Measurements from ENCODE around the gene GGA3.
"Not testable (repeated sequence)": the region's sequence is repeated elsewhere in the genome, so short reads cannot be mapped to it uniquely, and the experiment has no call there.

GGA3 gene

DNA sequence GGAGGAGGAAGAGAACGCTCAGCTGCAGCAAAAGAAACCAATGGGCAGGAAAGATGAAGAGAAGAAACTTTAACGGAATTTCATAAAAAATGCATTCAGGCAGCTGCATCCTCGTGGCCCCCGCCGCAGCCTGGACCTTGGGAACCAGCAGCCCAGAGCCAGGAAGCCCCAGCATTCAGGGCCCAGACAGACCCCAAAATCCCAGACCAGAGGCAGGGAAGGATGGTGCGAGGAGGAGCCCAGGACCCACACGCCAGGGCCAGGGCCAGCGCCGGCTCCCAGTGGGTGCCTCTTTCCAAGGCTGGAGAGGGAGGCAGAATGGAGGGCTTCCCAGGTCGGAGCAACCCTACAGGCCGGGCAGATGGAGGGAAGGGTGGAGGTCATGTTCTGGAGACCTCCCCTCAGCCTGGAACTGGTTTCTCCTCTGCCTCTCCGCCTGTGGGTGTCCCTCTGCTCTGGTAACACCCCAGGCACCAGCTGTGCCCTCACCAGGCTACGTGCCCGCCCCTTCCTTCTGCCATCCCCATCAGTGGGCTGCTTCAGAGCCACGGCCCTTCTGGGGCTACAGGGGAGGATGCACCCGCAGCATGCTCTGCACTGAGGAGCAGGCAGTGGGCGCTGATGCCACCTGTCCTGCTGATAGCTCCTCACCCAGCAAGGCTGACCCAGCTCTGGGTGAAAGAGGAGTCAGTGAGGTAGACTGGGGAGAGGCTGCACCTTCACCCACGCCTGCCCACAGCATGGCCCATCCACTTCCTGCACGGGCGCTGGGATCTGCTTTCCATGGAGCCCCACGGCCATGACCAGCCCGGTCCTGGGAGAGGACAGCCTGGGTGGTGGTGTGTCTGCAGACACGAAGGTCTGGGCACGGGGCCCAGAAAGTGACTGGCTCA is 10.8 kb upstream of the GGA3 start:
- DNase-seq (ENCODE audit: low read depth in 2 of 2), result no peak

DNA sequence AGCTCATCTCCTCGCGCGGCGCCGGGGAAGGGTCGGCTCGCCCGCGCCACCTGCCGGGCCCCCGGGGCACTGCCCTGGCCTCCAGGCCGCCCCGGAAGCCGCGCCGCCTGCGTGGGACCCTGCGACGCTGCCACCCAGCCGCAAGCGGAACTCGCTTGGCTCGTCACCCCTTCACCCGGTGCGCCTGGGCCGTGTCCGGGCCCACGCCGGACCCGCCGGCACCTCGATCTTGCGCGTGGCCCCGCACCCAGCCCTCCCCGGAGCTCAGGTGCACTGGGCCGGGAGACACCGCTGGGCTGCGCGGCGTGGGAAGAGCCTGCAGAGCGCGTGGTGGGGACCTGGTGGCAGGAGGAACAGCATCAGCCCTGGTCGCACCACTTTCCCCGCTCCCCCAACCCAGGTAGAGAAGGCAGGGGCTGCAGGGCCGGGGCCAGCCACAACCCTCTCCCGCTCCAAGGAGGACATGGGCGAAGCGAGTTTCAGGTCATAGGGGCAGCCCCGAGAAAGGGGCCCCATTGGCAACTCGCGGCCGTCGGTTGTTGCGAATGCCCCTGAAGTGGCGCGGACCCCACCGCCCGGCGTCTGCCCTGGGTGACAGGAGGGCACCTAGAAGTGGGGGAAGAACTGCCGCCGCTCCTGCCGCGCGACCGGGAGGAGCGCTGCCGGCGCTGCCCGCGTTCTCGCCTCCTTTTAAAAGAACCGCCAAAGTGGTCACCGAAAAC is 10.0 kb upstream of the GGA3 start:
- DNase-seq (ENCODE audit: low read depth in 2 of 2), result peak; percentile 70 to 84

DNA sequence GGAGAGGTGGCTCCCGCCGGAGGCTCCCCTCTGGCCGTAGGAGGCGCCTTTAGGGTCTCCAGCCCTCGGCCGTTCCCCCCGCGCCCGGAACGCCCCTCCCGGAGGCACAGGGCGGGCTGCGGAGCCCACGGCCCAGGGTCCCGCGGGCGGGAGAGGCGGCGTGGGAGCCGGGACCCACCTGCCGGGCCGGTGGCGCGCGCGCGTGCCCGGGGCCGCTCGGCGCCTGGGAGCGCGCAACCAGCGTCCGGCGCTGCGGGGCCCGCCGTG is 9.5 kb upstream of the GGA3 start, which contains the start of gene MIF4GD:
Gene MIF4GD (minus strand): TSS at position 266 of the 267 bp plus-strand sequence. CDS start 1,036 bp downstream, outside the sequence.
- no peak for DNase-seq (ENCODE audit: low read depth in 2 of 2)

DNA sequence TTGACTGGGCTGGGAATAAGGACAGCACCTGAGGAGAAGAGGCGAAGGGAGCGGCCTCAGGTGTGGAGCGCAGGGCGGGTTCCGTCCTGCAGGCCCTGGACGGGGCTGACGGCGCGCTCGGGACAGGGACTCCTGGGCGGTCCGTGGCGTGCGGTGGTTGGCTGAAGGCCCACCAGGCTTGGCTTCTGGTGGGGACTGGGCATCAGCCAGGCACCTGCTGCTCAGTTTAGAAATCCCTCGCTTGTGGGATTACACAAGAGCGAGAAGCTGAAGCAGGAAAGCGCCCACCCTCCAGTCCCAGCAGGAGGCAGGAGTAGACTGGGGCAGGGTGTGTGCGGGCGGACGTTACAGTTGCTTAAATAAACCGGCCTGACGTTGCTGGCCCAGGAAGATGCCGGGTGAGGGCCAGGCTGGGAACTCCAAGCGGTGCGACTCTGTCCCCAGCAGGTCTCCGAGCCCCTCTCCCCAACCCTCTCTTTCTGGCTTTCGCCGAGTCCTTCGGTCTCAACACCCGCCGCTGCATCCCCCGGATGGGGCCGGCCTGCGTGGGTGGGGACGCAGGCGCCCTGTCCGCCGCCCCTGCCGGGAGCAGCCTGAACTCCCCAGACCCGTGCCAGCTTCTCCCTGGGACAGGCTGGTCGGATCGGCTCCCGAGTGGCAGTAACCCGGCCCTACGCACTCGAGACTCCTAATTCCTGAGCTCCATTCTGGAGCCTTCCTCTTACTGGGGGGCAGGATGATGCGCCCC is 9.0 kb upstream of the GGA3 start:
- peak; percentile 12 to 35 for DNase-seq (ENCODE audit: low read depth in 2 of 2)

DNA sequence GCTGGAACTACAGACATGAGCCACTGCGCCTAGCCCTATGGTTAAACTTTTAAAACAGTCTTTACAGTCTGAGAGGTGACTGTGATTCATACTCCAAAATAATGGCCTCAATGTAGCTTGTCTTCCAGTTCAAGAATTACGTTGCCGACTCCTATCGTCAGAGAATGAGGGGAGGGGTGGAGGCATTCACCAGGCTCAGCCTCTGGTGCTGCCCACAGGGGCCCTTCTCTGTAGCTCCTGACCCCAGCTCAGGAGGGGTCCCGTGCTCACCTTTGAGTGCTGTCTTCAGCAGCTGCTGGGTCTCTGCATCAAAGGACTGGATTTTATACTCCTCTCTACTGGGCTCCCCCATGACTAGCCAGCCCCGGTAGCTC is 8.4 kb upstream of the GGA3 start:
- DNase-seq (ENCODE audit: low read depth in 2 of 2), result no peak

DNA sequence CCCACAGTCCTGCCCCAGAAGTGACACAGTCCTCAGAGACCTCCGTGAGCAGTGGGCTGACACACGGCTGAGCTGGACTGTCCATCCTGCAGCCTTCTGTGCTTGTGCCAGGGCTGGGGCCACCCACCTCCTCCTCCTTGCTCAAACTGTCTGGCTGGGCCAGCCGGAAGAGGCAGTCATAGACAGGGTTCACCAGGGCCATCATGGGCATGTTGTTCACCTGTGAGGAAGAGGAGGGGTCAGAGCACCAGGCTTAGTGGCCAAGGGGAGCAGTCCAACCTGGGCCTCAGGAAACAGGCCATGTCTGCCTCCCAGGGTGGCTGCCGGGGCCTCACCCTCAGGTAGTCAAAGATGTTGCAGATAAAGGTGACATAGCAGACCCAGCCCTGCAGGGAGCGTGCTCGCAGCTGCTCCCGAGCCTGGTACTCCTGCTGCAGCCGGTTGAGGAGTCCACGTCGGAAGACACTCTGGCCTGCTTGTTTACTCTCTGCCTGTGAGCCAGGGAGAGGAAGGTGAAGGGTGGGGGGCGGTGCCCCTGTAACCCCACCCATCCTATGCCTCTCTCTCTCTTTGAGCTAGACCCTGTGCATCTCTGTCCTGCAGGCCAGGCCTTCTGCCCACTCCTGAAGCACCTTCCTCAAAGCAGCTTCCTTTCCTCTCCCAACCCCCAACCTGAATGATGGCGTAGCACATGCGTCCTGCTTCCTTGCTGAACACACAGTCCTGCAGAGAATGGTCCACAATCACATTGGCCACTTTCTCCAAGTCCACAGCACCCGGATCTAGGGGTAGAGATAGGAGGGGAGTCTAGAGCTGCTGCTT is 6.2 kb upstream of the GGA3 start:
- no peak for DNase-seq (ENCODE audit: low read depth in 2 of 2)

DNA sequence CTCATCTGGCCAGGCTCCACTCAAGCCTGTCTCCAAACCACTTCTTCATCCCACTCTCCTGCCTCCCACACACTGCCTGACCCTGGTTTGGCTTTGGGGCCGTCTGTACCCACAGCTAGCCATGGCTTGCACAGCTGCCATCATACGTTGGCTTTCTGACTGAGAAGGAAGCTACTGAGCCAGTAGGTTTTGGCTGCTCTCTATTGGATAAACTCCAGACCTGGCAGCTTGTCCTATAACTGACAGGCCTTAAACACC is 5.7 kb upstream of the GGA3 start:
- DNase-seq (ENCODE audit: low read depth in 2 of 2), result no peak

DNA sequence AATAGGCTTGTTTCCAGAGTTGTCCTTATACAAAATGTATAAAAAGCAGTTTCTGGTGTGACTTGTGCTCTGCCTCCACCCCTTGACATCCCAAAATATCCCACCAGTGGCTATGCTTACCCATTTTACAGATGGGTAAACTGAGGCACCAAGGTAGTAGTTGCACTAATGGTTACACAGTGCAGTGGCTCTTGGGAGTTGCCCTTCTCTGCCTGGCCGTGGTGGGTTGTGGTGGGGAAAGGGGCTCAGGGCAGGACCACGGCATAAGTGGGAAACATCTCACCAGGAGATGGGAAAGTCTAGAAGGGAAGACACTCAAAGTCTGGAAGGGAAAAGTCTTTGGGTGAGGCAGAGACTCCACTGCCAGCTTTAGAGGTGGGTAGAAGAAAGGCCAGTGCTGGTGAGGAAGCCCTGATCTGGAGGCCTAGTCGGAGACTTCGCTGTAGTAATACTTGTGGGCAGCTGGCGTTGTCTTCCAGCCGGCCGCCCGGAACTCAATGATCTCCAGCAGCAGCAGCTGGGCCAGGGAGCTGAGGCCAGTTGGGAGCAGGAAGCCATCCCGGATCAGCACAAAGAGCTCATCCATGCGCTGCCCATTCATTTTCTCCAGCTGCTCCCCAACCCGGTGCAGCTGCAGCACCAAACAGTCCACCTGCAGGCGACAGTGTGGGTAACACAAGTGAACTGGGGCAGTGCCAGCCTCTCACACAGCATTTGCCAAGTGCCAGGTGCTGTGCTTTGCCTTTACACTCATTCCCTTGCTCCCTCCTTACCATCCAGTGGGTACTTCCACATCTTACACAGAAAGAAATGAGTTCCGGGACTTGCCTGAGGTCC is 5.1 kb upstream of the GGA3 start:
- no peak for DNase-seq (ENCODE audit: low read depth in 2 of 2)

DNA sequence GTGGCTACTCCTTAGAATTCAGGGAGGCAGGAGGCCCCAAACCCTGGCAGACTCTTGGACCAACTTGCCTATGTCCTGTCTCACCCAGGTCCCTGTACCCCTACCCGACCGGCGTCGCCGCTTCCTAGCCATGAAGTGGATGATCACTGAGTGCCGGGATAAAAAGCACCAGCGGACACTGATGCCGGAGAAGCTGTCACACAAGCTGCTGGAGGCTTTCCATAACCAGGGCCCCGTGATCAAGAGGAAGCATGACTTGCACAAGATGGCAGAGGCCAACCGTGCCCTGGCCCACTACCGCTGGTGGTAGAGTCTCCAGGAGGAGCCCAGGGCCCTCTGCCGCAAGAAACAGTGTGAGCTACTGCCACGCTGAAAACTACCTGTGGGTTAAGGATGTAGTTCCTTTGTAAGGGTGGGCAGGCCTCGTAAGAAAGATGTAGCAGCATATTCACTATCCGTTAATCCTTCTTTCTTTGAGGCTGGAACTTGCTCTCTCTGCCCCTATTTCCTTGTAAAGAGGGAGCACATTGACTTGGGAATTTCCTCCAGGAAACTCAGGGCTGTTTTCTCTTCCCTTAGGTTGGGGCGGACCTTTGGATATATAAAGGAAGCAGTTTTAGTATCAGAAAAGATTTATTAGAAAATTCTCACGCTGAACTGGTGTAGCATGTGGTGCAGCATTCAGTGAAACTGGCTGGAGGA is 4.4 kb upstream of the GGA3 start:
- no peak for DNase-seq (ENCODE audit: low read depth in 2 of 2)

DNA sequence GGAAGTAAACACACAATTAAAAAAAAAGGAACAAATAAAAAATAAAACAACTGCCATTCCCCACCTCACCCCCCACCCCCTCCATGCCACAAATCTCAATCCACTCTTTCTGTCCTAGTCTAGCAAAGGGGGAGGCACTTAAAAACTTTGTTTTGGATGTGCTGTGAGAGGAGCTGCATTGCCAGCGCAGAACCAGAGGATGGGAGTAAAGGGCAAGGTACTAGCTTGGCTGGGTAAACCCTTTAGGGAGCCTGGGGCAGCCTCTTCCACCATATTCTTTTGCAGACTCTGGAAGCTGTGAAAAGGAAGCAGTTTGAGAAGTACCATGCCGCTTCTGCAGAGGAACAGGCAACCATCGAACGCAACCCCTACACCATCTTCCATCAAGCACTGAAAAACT is 1.6 kb upstream of the GGA3 start:
- DNase-seq (ENCODE audit: low read depth in 2 of 2), result no peak

DNA sequence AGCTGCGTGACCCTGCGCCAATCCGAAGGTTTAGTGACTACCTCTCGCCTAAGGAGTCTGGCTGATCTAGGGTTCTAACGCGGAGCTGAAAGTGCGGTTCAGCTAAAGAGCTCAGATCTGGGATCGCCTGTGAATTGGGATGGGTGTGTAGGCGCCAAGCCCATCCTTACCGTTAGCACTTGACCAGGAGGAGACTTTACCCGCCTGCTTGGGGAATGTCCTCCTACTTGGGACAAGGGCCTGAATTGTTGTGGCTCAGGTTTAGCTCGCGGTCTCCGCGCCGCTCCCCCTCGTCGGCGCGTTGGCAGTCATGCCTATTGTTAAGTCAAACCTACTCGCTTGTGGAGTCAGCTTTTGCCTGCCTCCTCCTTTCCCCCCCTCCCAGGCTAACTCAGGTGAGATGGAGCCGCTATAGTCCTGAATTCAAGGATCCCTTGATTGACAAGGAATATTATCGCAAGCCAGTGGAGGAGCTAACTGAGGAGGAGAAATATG is 753 bp upstream of the GGA3 start:
- no peak for DNase-seq (ENCODE audit: low read depth in 2 of 2)

DNA sequence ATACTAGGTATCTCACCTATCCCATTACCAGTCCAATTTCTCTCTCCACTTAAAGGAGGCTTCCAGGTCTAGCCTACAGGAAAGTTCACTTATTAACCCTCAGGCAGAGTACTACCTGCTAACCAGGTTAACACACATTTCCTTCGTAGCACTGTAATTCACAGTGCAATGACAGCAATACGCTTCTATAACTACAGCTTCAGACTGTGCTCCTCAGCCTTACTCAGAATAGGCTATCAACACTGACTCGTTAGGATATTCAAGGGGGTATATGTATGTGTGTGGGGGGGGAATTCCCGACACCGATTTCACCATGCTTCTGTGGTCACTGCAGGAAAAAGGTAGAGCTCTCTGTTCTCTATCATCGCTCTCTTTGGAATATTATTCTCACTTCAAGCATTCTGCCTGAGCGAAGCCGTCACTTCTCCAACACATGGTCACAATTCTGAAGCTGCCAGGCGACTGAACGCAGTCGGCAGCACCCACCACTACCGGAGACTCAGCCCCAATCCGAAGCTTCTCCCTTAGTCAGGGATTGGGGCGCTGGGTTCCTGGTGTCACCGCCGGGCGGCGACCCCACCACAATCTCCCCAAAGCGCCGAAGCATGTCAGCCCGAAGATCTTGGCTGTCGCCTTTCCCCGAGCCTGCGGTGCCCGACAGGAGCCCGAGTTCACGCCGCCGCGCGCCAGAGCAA is 618 bp downstream of the GGA3 start:
- peak; percentile 15 to 42 for DNase-seq (ENCODE audit: low read depth in 2 of 2)

DNA sequence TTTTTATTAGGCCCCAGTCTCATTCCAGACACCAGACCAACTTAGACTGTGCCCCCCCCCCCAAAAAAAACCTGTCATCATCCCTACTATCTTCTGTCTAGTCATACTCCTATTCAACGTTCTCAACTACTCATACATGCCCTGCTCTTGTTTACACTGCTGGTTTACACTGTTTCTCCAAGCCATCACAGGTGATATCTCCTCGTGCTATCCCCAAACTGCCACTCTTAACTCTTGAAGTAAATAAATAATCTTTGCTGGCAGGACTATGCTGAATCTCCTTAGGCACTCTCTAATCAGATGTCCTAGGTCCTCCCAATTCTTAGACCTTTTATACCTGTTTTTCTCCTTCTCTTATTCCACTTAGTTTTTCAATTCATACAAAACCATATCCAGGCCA is 4.2 kb downstream of the GGA3 start:
- not testable (repeated sequence) for DNase-seq (ENCODE audit: low read depth in 2 of 2)

DNA sequence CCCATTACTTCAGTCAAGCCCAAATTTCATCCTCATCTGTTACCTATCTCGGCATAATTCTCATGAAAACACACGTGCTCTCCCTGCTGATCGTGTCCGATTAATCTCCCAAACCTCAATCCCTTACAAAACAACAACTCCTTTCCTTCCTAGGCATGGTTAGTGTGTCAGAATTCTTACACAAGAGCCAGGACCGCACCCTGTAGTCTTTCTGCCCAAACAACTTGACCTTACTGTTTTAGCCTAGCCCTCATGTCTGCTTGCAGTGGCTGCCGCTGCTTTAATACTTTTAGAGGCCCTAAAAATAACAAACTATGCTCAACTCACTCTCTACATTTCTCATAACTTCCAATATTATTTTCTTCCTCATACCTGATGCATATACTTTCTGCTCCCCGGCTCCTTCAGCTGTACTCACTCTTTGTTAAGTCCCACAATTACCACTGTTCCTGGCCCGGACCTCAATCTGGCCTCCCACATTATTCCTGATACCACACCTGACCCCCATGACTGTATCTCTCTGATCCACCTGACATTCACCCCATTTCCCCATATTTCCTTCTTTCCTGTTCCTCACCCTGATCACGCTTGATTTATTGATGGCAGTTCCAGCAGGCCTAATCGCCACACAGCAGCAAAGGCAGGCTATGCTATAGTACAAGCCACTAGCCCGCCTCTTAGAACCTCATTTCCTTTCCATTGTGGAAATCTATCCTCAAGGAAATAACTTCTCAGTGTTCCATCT is 5.3 kb downstream of the GGA3 start:
- not testable (repeated sequence) for DNase-seq (ENCODE audit: low read depth in 2 of 2)

DNA sequence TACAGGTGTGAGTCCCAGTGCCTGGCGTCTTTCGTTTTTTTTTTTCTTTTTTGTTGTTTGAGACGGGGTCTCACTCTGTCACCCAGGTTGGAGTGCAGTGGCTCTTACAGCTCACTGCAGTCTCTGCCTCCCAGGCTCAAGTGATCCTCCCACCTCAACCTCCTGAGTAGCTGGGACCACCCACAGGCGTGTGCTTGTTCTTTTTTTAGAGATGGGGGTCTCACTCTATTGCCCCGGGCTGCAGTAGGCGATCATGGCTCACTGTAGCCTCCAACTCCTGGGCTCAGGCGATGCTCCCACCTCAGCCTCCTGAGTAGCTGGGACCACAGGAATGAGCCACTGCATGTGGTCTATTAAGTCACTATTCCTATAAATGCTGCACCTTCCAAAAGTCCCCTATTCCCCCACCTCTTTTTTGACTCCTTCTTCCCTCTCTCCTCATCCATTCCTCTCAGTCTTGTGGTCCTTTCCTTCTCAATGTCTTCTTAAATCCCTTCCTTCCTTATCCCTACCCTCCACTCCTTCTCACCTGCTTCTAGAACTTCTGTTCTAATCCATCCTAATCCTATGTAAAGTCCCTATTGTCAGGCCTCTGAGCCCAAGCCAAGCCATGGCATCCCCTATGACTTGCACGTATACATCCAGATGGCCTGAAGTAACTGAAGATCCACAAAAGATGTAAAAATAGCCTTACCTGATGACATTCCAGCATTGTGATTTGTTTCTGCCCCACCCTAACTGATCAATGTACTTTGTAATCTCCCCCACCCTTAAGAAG is 9.2 kb downstream of the GGA3 start:
- no peak for DNase-seq (ENCODE audit: low read depth in 2 of 2)

DNA sequence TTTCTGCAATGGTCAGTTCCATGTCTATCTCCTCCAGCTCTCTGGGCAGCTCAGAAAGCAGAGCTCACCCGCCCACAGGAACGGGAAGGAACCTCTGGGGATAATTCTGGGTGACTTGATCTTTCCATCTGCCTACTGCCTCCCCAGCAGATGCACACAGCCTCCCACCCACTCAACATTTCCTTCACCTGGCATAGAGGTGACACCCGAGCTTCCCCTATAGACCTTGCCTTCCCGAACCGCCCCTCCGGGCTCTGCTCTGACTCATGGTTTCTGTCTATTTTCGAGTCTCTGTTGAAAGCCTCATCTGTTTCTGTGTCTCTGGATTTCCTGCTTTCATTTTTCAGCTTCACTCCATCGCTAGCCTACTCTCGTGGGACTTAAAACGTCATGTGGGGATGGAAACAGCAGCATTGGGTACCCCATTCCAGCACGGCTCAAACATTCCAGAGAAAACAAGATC is 11.4 kb downstream of the GGA3 start:
- DNase-seq (ENCODE audit: low read depth in 2 of 2), result peak; percentile 66 to 87

DNA sequence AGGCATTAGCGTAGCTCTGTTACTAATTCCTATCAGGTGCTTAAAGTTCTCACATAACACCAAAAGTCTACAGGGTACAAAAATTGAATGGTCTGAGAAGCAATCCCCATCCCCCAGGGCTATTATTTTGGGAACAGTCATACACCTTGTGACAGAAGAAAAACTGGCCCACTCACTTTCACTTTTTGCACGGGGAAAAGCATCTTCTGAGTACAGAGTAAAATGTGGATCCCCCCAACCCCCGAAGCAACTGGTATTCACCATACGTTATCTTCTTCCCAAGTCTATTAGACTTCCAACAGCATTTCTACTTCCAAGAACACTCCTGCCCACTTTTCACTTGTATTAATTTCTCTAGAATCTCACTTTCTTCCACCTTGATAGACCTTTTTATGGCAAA is 11.8 kb downstream of the GGA3 start:
- DNase-seq (ENCODE audit: low read depth in 2 of 2), result no peak

DNA sequence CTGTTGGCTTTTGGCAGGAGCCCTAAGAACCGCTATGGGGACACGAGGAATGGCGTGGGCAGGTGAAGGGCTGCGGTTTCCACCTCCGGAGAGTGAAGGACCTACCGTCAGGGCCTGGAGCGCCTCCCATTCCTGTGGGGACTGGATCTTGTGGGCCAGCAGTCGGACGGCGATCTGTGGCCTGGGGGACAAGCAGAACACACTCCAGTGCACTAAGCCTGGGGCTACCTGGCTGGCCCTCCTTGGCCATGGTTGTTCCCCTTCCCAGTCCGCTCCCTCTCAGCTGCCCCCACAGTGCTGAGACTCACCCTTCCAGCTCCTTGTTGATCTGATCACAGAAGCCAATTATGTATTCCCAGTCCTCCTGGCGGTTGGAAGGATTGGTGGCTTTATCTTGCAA is 15.0 kb downstream of the GGA3 start:
- DNase-seq (ENCODE audit: low read depth in 2 of 2), result no peak

All from stimulated activated CD8-positive, alpha-beta memory T cell treated with anti-CD3 and anti-CD28 coated beads, Interleukin-15, amount 100 ng/mL, for 4 hours (primary cell).